SU-DHL-6 (cell line): ENCODE results near the gene DDX10.

ENCODE experiments used
- H2AFZ ChIP-seq: fragments of 200-600 bp; sonication (generic); 2 replicates; pipeline ENCODE4 v1.6.1; 2014; ENCODE audit warnings: low read depth, mild to moderate bottlenecking, moderate library complexity, mixed read lengths, antibody characterized with exemption, low read length; ENCODE audit not compliant: severe bottlenecking
- H3F3A ChIP-seq: fragments of 200-600 bp; shearing (Covaris generic); 2 replicates; pipeline ENCODE4 v1.6.0; 2016; ENCODE audit warnings: antibody characterized with exemption, mild to moderate bottlenecking; ENCODE audit not compliant: insufficient read depth
- H3K27ac ChIP-seq: fragments of 200-600 bp; sonication (generic); 2 replicates; pipeline ENCODE4 v1.5.1; 2016; ENCODE audit warnings: low read depth, mild to moderate bottlenecking, low read length, moderate library complexity, mixed read lengths
- H3K27me3 ChIP-seq: fragments of 200-600 bp; sonication (generic), shearing (Covaris generic); 2 replicates; pipeline ENCODE4 v1.6.0; 2014; ENCODE audit warnings: mild to moderate bottlenecking, low read length
- H3K36me3 ChIP-seq: fragments of 200-600 bp; sonication (generic); 2 replicates; pipeline ENCODE4 v1.6.1; 2014; ENCODE audit warnings: mild to moderate bottlenecking, low read length, mixed read lengths
- H3K4me2 ChIP-seq: fragments of 300-600, 200-600 bp; shearing (Covaris generic), sonication (generic); 2 replicates; pipeline ENCODE4 v1.6.0; 2014; ENCODE audit warnings: low read length, low read depth, mild to moderate bottlenecking; ENCODE audit not compliant: poor library complexity, severe bottlenecking
- H3K4me3 ChIP-seq: fragments of 200-600 bp; sonication (generic); 2 replicates; pipeline ENCODE4 v1.5.1; 2014; ENCODE audit warnings: antibody characterized with exemption, low read length, mild to moderate bottlenecking, mixed read lengths; ENCODE audit not compliant: insufficient read depth, poor library complexity, severe bottlenecking
- H3K79me2 ChIP-seq: fragments of 200-600 bp; sonication (generic); 2 replicates; pipeline ENCODE4 v1.6.1; 2014; ENCODE audit warnings: mild to moderate bottlenecking, low read length, moderate library complexity; ENCODE audit not compliant: insufficient read depth
- H3K9ac ChIP-seq: fragments of 200-600 bp; sonication (generic); 2 replicates; pipeline ENCODE4 v1.7.0; 2014; ENCODE audit warnings: mild to moderate bottlenecking, low read length
- H3K9me2 ChIP-seq: fragments of 200-600 bp; sonication (generic); replicated peaks from 2 replicates; pipeline ENCODE4 v1.6.1; 2014; ENCODE audit warnings: low read length; ENCODE audit not compliant: insufficient read depth
- H3K9me3 ChIP-seq: fragments of 200-600 bp; sonication (generic); 2 replicates; pipeline ENCODE4 v1.6.1; 2014; ENCODE audit warnings: low read length, mixed read lengths; ENCODE audit not compliant: insufficient read depth
- H4K20me1 ChIP-seq: fragments of 200-600 bp; sonication (generic); 2 replicates; pipeline ENCODE4 v1.6.1; 2014; ENCODE audit warnings: low read depth, mild to moderate bottlenecking, antibody characterized with exemption, low read length, moderate library complexity, mixed read lengths
- CTCF ChIP-seq: fragments of 200-600 bp; sonication (generic); IDR thresholded peaks from one replicate; pipeline ENCODE4 v1.5.1; 2017; ENCODE audit warnings: antibody characterized with exemption, mild to moderate bottlenecking, low read length, moderate library complexity; ENCODE audit not compliant: insufficient read depth, poor library complexity, severe bottlenecking
- EZH2phosphoT487 ChIP-seq: fragments of 200-600 bp; sonication (generic), shearing (Covaris generic); conservative IDR thresholded peaks from 2 replicates; pipeline ENCODE4 v1.6.1; 2018; ENCODE audit warnings: mild to moderate bottlenecking, antibody characterized with exemption, low read length, moderate library complexity, mixed read lengths

DDX10 gene

GRCh38 chr11:108836541-108836940 is 171.7 kb downstream of the DDX10 start:
- Histone ChIP-seq H4K20me1 (0 out of 2 replicates have a peak, but pooled peaks cover 2% of the 10 kb centered on the region), H3K9me3 (no peaks in the 10 kb centered on the region), H3K4me2 (no peak overlapping the region), H3K79me2 (peaks cover 8% of the 10 kb centered on the region; the same call in 1 of the 2 replicates), H2AFZ (no peak overlapping the region), H3K27ac (no peak overlapping the region), H3K4me3 (no peak overlapping the region), H3K9ac (no peak overlapping the region), H3F3A (peaks cover 4% of the 10 kb centered on the region; the same call in 1 of the 2 replicates), H3K36me3 (peaks cover 5% of the 10 kb centered on the region; the same call in 1 of the 2 replicates), H3K27me3 (no peaks in the 10 kb centered on the region), H3K9me2 (no peaks in the 10 kb centered on the region)
- TF ChIP-seq EZH2phosphoT487 (no peak), CTCF (no peak)

GRCh38 chr11:108838102-108838791 is 173.4 kb downstream of the DDX10 start:
- peaks cover 4% of the 10 kb centered on the region; the same call in 1 of the 2 replicates for H3F3A ChIP-seq
- no peak overlapping the region for H3K4me3 ChIP-seq
- H2AFZ ChIP-seq: no peak overlapping the region
- H3K4me2 ChIP-seq: no peak overlapping the region
- H3K9me3 ChIP-seq: no peaks in the 10 kb centered on the region
- H3K9ac ChIP-seq: no peak overlapping the region
- H3K9me2 ChIP-seq: no peaks in the 10 kb centered on the region
- 0 out of 2 replicates have a peak, but pooled peaks cover 5% of the 10 kb centered on the region for H3K79me2 ChIP-seq
- H3K36me3 ChIP-seq: peaks cover 7% of the 10 kb centered on the region; the same call in 1 of the 2 replicates
- H3K27me3 ChIP-seq: no peaks in the 10 kb centered on the region
- TF ChIP-seq CTCF (no peak), EZH2phosphoT487 (no peak)
- H4K20me1 ChIP-seq: no peaks in the 10 kb centered on the region
- no peak overlapping the region for H3K27ac ChIP-seq

GRCh38 chr11:108838792-108839105 is 173.9 kb downstream of the DDX10 start:
- TF ChIP-seq EZH2phosphoT487: no peak
- TF ChIP-seq CTCF: no peak
- Histone ChIP-seq H3K36me3 (peaks cover 7% of the 10 kb centered on the region; the same call in 1 of the 2 replicates), H3K79me2 (0 out of 2 replicates have a peak, but pooled peaks cover 5% of the 10 kb centered on the region), H3K27ac (no peak overlapping the region), H3K9me2 (no peaks in the 10 kb centered on the region), H3K4me3 (no peak overlapping the region), H3F3A (peaks cover 4% of the 10 kb centered on the region; the same call in 1 of the 2 replicates), H3K27me3 (no peaks in the 10 kb centered on the region), H4K20me1 (no peaks in the 10 kb centered on the region), H2AFZ (no peak overlapping the region), H3K4me2 (no peak overlapping the region), H3K9me3 (no peaks in the 10 kb centered on the region), H3K9ac (no peak overlapping the region)
